AG09309 (cell line): ENCODE data around the gene RNF19B.

Experiments
- DNase-seq: peaks from one replicate; pipeline ENCODE4 v3.0.0-alpha.2; 2010; ENCODE audit warnings: low read depth
- H3K4me3 ChIP-seq: 2 replicates; pipeline ENCODE4 v1.5.1; 2011; ENCODE audit warnings: mild to moderate bottlenecking, low read depth, low read length, moderate library complexity; ENCODE audit not compliant: control insufficient read depth
- TF ChIP-seq, protein P1 (sequence below): IDR thresholded peaks from 2 replicates; pipeline ENCODE4 v1.5.1; 2011; ENCODE audit warnings: mild to moderate bottlenecking, low read depth, low read length, inconsistent platforms; ENCODE audit not compliant: insufficient read depth, control insufficient read depth; ENCODE audit errors: missing control alignments

RNF19B gene

DNA sequence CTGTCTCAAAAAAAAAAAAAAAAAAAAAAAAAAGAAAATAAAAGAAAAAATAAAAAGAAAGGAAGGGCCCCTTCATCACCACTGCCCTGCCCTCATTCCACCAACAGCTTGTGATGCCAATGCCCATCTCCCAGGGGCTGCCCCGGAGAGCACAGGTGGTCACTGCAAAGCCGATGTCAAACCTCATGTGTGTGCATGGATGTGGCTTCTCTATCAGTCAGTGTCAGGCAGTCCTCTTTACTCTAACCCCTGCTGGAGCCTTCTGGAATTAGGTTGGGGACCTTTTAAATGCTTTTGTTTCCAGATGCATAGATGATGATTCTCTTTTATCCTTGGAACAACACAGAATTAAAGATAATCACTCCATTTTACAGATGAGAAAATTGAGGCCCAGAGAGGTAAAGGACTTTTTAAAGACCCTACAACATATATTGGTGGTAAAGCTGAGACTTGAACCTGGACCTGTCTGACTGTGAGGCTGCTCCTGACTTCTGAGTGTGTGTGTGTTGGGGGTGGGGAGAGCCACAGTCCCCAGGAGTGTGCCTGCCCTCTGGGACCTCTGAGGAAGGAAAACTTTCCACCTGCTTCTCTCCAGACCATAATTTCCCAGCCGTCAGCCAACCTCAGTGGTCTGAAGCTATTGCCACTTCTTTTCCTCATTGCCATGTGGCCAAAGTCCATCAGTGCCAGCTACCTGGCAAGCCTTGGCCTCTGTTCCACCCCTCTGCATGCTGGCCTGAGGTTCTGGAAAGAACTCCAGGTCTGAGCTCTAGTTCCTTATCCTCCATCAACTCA, 60.4 kb downstream of the RNF19B start:
- TF ChIP-seq, protein P1, sequence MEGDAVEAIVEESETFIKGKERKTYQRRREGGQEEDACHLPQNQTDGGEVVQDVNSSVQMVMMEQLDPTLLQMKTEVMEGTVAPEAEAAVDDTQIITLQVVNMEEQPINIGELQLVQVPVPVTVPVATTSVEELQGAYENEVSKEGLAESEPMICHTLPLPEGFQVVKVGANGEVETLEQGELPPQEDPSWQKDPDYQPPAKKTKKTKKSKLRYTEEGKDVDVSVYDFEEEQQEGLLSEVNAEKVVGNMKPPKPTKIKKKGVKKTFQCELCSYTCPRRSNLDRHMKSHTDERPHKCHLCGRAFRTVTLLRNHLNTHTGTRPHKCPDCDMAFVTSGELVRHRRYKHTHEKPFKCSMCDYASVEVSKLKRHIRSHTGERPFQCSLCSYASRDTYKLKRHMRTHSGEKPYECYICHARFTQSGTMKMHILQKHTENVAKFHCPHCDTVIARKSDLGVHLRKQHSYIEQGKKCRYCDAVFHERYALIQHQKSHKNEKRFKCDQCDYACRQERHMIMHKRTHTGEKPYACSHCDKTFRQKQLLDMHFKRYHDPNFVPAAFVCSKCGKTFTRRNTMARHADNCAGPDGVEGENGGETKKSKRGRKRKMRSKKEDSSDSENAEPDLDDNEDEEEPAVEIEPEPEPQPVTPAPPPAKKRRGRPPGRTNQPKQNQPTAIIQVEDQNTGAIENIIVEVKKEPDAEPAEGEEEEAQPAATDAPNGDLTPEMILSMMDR = no peak
- no peak for DNase-seq
- H3K4me3 ChIP-seq = no peak overlapping the region

DNA sequence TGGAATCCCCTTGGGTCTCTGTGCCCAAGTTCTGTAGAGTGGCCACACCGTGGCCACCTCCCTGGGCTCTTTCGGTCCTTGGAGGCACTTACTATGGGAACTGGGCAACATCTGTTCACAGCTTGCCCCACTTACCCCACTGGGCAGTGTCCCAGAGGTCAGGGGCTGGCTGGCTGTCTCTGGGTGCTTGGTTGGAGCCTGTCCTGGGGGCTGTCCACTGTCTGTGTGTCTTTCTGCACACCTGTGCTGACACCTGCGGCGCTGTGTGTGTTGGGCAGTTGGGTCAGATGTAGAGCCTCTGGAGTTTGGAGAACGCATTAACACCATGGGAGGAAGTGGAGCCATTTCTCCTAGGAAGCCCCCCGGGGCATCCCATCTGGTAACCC, 62.1 kb downstream of the RNF19B start:
- DNase-seq = no peak
- no peak overlapping the region for H3K4me3 ChIP-seq
- TF ChIP-seq, protein P1 = no peak

DNA sequence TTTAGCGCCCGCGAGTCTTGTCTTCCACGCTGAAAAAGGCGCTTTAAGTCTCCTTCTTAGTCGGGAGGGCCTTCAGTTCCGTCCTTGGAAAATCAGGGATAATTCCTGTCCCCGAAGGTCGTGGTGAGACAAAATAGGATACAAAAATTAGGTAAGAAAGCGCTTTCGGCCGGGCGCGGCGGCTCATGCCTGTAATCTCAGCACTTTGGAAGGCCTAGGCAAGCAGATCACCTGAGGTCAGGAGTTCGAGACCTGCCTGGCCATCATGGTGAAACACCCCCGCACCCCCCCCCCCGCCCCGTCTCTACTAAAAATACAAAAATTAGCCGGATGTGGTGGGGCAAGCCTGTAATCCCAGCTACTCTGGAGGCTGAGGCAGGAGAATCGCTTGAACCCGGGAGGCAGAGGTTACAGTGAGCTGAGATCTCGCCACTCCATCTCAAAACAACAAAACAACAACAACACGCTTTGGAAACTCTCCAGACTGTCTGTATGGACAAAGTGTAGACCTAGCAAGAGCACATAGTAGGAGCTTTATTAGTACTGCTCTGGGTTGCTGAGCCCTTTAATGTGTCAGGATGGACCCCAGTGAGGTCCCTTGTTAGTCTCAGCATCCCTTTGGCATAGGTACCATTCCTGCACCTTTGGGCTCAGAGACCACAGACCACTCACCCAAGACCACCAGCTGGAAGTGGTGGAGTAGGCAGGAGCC, 62.6 kb downstream of the RNF19B start:
- DNase-seq = no peak
- peak overlapping the region; percentile 67 for H3K4me3 ChIP-seq
- TF ChIP-seq, protein P1 = no peak

DNA sequence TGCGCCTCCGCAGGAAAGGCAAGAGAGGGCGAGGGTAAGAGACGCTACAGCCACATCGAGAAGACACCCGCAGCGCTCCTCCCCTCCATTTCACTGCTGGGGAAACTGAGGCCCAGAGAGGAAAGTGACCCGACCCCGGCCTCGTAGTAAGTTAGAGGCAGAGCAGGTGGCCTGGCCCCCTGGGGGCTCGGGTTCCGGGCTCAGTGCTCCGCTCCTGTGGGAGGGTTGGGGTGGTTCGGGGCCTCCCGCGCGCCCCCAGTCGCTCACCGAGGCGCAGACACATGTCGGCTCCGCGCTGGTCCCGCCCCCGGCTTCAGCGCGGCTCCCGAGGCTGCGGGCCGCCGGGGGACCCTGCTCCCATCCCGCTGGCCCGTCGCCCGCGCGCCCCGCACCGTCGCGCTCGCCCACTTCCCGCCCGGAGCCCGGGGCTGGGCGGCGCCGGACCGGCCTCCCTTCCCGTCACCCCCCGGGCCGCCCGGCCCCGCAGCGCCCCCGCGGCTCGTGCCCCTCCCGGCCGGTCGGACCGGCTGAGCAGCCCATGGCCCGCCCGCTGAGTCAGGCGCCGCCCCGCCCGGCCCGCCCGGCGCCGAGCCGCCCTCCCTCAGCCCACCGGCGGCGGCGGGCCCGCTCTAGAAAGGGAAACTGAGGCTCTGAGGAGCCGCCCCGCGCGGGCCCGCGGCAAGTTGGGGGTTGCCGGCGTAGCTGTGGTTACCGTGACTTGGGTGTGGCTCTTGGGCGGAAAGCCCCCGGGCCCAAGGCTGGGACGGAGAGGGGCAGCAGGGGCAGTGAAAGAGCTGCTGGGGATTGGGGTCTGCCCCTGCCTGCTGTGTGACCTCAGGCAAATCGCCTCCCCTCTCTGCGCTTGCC, 63.4 kb downstream of the RNF19B start, which contains the start of gene TMEM54:
Gene TMEM54, minus strand, starts transcription at position 434 of the 867 bp plus-strand sequence. Its CDS starts 151 bp downstream, at position 283.
- peak within 1 kb of the TSS; percentile 67 for H3K4me3 ChIP-seq
- DNase-seq = no peak
- TF ChIP-seq, protein P1 = no peak

DNA sequence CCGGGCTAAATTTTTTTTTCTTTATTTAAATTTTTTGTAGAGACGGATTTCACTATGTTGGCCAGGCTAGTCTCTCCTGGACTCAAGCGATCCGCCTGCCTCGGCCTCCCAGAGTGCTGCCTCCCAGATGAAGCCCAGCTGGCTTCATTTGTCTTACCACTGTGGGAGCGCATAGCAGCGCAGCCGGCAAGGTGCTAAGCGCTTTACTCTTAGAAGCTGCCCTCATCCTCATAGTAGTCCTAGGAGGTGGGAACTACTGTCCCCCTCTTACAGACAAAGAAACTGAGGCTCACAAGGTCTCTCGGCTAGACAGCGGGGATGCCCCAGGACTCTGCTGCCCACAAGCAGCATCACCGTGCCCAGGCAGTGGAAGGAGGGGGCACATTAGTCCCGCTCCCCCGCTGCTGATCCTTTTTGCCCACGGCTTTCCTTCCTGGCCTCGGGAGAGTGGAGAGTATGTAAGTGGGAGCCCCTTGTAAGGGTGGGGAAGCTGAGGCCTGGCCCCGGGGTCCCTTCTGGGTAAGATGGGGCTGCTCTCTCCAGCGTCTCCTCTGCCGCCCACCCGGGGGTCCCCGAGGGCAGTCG, 64.1 kb downstream of the RNF19B start:
- TF ChIP-seq, protein P1 = no peak
- DNase-seq = no peak
- H3K4me3 ChIP-seq = peak overlapping the region; percentile 67
